GM20000 (cell line): Measurements from ENCODE around the gene VSIG10L.

Source experiments
- DNase-seq: peaks from one replicate; pipeline ENCODE4 v3.0.0; 2012; ENCODE audit warnings: low spot score
- TF ChIP-seq, protein P1 (sequence below): IDR thresholded peaks from 2 replicates; pipeline ENCODE4 v1.5.1; 2012; ENCODE audit warnings: mild to moderate bottlenecking, control low read depth; ENCODE audit errors: extremely low read depth, missing control alignments

Gene VSIG10L

DNA sequence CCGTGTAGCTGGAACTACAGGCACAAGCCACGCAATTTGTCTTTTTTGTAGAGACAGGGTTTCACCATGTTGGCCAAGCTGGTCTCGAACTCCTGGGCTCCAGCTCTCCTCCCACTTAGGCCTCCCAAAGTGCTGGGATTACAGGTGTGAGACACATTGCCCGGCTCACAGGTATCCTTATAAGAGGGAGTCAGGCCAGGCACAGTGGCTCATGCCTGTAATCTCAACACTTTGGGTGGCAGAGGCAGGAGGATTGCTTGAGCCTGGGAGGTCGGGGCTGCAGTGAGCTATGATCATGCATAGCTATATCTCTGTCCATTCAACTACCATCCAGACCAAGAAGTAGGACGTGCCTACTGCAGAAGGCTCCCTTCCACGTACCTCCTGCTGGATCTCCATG is 40.7 kb downstream of the VSIG10L start:
- TF ChIP-seq, protein P1, sequence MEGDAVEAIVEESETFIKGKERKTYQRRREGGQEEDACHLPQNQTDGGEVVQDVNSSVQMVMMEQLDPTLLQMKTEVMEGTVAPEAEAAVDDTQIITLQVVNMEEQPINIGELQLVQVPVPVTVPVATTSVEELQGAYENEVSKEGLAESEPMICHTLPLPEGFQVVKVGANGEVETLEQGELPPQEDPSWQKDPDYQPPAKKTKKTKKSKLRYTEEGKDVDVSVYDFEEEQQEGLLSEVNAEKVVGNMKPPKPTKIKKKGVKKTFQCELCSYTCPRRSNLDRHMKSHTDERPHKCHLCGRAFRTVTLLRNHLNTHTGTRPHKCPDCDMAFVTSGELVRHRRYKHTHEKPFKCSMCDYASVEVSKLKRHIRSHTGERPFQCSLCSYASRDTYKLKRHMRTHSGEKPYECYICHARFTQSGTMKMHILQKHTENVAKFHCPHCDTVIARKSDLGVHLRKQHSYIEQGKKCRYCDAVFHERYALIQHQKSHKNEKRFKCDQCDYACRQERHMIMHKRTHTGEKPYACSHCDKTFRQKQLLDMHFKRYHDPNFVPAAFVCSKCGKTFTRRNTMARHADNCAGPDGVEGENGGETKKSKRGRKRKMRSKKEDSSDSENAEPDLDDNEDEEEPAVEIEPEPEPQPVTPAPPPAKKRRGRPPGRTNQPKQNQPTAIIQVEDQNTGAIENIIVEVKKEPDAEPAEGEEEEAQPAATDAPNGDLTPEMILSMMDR = no peak
- no peak for DNase-seq

DNA sequence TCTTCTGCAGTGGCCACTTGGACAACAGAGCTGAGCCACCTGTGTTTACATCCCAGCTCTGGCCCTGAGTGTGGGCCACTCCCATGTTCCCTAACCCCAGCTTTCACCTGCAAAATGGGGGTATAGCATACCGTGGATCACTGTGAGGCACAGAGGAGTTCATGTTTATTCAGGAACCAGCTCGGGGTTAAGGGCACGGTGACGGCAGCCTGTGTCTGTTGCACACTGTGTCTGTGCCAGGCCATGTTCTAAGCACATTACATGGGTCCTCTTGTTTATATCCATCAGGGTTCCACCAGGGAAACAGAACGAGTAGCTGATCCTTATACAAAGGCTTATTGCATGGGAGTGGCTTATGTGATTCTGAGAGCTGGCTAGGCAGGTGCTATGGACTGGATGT is 44.5 kb downstream of the VSIG10L start:
- TF ChIP-seq, protein P1 = no peak
- DNase-seq = no peak

DNA sequence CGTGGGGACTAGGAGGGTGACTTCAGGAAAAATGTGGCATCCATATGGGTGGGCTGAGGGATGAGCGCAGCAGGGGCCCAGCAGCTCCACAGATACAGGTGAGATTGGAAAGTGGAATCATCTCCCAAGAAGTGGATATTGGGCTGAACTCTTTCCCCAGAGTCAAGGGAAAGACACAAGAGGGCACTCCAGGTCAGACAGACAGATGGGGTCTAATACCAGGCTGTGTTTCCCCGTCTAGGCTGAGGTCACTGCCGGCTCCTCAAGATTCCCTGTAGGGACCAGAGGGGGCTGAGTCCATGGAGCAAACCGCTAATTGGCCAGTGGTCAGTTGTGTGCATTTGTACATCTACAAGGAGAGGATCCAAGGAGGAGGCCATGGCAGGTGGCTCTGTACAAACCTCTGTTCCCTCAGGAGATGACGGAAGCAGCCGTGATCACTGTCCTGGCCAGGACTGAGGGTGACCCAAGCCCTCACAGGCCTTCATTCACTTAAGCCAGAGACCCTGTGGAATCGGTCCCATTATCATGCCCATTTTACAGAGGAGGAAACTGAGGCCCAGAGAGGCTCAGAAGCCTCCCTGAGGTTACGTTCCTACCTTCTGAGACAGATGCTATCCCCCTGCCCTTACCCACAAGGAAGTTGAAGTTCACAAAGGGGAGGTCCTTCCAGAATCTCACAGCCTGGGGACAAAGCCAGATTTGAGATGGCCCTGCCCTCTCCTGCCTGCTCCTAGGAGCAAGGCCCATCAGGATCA is 45.4 kb downstream of the VSIG10L start:
- no peak for DNase-seq
- TF ChIP-seq, protein P1 = no peak

DNA sequence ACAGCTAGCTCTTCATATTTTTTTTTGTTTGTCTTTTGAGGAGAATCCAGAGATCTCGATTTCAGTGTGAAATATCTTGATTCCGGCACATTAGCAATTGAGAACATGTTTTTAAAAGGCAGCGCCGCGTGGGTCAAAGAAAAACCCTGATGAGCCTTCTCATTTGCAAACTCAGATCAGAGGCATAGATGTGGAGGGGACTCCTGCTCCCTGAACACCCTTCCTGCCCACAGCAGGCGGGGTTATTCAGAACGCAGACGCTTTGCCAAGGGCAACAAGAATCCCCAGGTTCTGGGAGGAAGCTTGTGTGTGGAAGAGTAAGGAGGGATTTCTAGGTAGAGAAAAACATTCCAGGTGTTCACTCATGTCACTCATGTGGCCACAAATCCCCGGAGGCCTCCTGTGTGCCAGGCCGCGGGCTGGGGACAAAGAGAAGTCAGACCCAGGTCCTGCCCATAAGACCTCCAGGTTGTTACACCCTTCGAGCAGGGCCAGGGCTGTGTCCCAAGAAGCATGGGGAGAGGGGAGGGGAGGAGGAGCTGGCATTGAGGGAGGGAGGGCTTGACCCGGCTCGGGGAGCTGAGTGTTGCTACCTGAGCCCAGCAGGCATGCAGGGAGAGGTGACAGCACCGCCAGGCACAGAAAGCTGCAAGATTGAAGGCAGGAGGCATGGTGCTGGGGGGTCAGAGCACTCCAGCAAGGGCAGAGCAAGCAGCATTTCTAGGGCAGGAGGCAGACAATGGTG is 46.4 kb downstream of the VSIG10L start:
- no peak for DNase-seq
- TF ChIP-seq, protein P1 = no peak

DNA sequence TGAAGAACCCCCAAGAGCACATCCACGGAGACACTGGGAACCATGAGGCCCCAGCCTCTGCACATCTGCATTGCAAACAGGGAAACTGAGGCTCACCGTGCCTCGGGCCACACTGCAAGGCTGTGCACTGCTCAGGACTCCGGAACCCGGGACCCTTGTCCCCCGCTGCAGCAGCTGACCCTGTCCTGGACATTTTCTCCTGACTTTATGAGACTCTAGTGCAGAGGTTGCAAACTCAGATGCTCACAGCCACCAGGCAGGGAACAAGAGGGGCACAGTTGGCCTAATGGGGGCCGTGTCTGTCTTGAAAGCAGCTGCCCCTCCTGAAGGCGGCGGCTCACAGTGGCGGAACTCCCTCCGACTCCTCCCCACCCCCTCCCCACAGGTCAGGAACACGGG is 47.0 kb downstream of the VSIG10L start:
- DNase-seq = no peak
- TF ChIP-seq, protein P1 = no peak

DNA sequence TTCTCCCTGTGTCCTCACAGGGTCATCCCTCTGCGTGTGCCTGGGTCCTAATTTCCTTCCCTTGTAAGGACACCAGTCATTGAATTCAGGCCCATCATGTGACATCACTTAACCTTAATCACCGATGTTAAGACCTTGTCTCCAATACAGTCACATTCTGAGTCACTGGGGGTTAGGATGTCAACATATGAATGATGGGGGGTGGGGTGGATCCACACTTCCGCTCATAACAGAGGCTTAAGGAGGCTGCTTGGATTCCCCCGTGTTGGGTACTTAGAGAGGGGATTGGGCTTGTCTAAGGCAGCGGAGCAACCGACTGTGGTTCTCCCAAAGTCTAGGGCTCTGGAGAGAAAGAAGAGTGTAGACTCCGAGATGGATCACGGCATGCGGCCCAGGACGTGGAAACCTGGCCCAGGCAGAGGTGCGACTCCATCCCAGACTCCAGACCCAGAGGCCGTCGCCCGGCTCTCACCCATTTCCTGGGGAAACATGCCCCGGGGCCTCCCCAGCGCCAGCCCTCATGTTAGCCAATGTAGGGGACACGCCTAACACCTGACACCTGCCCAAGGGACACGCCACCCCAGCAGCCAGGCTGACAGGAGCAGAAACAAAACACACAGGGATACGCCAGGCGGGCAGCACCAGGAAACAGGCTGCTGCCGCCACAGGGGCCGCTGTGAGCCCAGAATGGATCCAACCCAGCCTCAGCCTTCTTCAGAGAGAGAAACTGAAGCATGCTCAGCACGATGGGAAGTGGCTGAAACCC is 47.5 kb downstream of the VSIG10L start:
- TF ChIP-seq, protein P1 = no peak
- no peak for DNase-seq

DNA sequence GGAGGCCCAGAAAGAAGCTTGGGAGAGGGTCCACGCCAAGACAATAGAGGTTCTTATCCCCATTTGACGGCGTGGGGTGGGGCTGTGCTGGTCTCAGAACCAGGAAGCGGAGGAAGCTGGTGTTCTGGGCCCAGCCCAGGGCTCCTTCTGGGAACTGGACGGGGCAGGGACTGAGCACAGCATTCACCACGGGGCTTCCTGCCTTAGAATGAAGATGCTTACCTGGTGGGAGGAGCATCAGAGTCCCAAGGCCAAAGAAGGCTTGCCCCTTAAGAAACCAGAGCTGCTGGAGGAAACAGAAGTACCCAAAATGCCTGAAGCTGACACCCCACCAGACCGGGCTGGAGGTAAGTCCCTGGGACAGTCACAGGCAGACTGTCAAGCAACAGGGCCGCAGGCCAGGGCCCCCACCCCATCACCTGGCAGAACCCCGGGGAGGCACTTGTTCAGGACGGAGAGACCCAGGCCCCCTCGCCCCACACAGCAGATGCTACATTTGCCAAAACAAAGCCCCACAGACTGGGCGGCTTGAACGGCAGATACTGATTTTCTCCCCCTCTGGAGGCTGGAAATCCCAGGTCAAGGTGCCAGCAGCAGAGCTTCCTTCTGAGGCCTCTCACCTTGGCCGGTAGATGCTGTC is 48.2 kb downstream of the VSIG10L start:
- no peak for DNase-seq
- TF ChIP-seq, protein P1 = no peak
